ENCODE data around the gene ZNF90. TPM values are rescaled to one million over a fixed set of nuclear protein-coding genes. Genes with fewer than 3 reads are reported as not detected.
"Not testable (repeated sequence)": the region's sequence is repeated elsewhere in the genome, so short reads cannot be mapped to it uniquely, and the experiment has no call there.

ZNF90 gene
- total and polyA plus RNA-seq, 10 of the 15 experiments (the other 5 are each of a cell fraction or from before 2014, with no cell fraction given) = 0.06 to 1.3 (median 0.18) TPM; not detected in 1

- TF ChIP-seq CHD2 (IDR thresholded peaks at IDR 0.05; ENCODE audit: borderline replicate concordance, low read depth, low read length) (no peak), ZNF592 (IDR thresholded peaks at IDR 0.05) (no peak), MXI1 (IDR thresholded peaks at IDR 0.05; ENCODE audit: low read depth, low read length) (no peak), EGR1 (IDR thresholded peaks at IDR 0.05; ENCODE audit: borderline replicate concordance in 1 of 2, low read depth in 2 of 2, low read length in 2 of 2) (no peak), MYC (IDR thresholded peaks at IDR 0.05; ENCODE audit: insufficient read depth, insufficient read length, insufficient replicate concordance, low read length, severe bottlenecking) (no peak)
Observed at GRCh38 chr19:20124879-20125278, 47.1 kb downstream of the ZNF90 start (continued).

- BruUV-seq (replicated peaks); RAD21 ChIA-PET (ENCODE audit: unreplicated experiment); H3K36me3 ChIP-seq (ENCODE audit: control insufficient read depth in 2 of 2, insufficient read depth in 2 of 2, low read length in 1 of 2); H4K20me1 ChIP-seq (ENCODE audit: control insufficient read depth, insufficient read depth); H2AFZ ChIP-seq (ENCODE audit: control insufficient read depth, low read depth, low read length); DNase-seq (ENCODE audit: low read depth, low spot score); H3K4me1 ChIP-seq (ENCODE audit: control insufficient read depth, insufficient read depth, low read length); H3K27ac ChIP-seq (ENCODE audit: control insufficient read depth, insufficient read depth); FAIRE-seq; H3K4me3 ChIP-seq; H3K79me2 ChIP-seq (ENCODE audit: control insufficient read depth, insufficient read depth, low read length); H3K27me3 ChIP-seq (replicated peaks in 1 of 2; ENCODE audit: control insufficient read depth in 2 of 2, insufficient read depth in 2 of 2, low read length in 1 of 2); in situ Hi-C loops (cut with MboI); H3K9ac ChIP-seq (ENCODE audit: control insufficient read depth, insufficient read depth, low read length); H3K9me3 ChIP-seq (replicated peaks; ENCODE audit: control insufficient read depth, insufficient read depth, low read length); intact Hi-C loops (cut with micrococcal nuclease; ENCODE audit: unreplicated experiment); H3K4me2 ChIP-seq (ENCODE audit: control insufficient read depth, insufficient read depth); ATAC-seq; SMC1A ChIA-PET (ENCODE audit: uncharacterized antibody, unreplicated experiment); POLR2A ChIA-PET: not testable (repeated sequence)
- CTCF ChIA-PET = interaction anchor here (1.0 kb wide), 1 partner anchor 601 kb away, joined by 3 read pairs; no protein-coding TSS in a partner anchor
- WGBS (ENCODE audit: insufficient coverage, insufficient replicate concordance, low lambda C conversion rate, missing lambda C conversion rate) = 79% methylated on average over 2 of the region's 2 CpGs
Observed at GRCh38 chr19:20132933-20133332, 55.1 kb downstream of the ZNF90 start.

- H3K4me3 ChIP-seq; in situ Hi-C loops (cut with MboI); intact Hi-C loops (cut with micrococcal nuclease; ENCODE audit: unreplicated experiment); H3K4me2 ChIP-seq (ENCODE audit: control insufficient read depth, insufficient read depth); H2AFZ ChIP-seq (ENCODE audit: control insufficient read depth, low read depth, low read length); H3K27me3 ChIP-seq (replicated peaks in 1 of 2; ENCODE audit: control insufficient read depth in 2 of 2, insufficient read depth in 2 of 2, low read length in 1 of 2); H3K27ac ChIP-seq (ENCODE audit: control insufficient read depth, insufficient read depth); CTCF ChIA-PET; FAIRE-seq; H3K79me2 ChIP-seq (ENCODE audit: control insufficient read depth, insufficient read depth, low read length); POLR2A ChIA-PET; H3K36me3 ChIP-seq (ENCODE audit: control insufficient read depth in 2 of 2, insufficient read depth in 2 of 2, low read length in 1 of 2); ATAC-seq; SMC1A ChIA-PET (ENCODE audit: uncharacterized antibody, unreplicated experiment); RAD21 ChIA-PET (ENCODE audit: unreplicated experiment); BruUV-seq (replicated peaks); H3K9ac ChIP-seq (ENCODE audit: control insufficient read depth, insufficient read depth, low read length); H3K4me1 ChIP-seq (ENCODE audit: control insufficient read depth, insufficient read depth, low read length); H4K20me1 ChIP-seq (ENCODE audit: control insufficient read depth, insufficient read depth); DNase-seq (ENCODE audit: low read depth, low spot score); H3K9me3 ChIP-seq (replicated peaks; ENCODE audit: control insufficient read depth, insufficient read depth, low read length): not testable (repeated sequence)
- WGBS (ENCODE audit: insufficient coverage, insufficient replicate concordance, low lambda C conversion rate, missing lambda C conversion rate) = 90% methylated on average over 25 of the region's 29 CpGs
Observed at GRCh38 chr19:20137714-20138113, 59.9 kb downstream of the ZNF90 start.

All from GM12878 (cell line).